Activated naive CD4-positive, alpha-beta T cell treated with Interleukin-2 at 50 U/mL for 16 hours (primary cell): Measurements from ENCODE around the gene ANKS1B.

ENCODE experiments used
- DNase-seq: peaks from one replicate; pipeline ENCODE4 v3.0.0-alpha.2; 2020

ANKS1B gene

GRCh38 chr12:99549651-99550050 is 435.1 kb downstream of the ANKS1B start:
- no peak for DNase-seq

- DNase-seq: no peak
Observed at GRCh38 chr12:99549196-99549595, 435.5 kb downstream of the ANKS1B start.

DNA sequence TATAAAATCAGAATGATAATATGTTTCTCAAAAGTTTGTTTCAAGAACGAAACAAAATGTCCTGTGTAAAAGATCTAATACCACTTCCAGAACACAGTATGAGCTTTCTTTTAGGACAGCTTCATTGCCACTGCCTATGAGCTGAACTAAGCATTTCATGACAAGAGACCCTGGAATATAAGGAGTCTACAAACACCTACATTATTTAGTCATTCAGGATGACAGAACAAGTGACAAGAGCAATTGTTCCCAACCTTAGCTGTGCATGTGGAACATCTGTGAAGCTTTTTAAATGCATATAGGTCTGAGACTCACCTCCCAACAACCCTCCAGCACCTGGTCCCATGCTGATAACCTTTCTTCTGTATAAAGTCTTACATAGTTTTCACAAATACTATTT is 440.3 kb downstream of the ANKS1B start:
- DNase-seq: no peak

GRCh38 chr12:99529966-99530365 is 454.8 kb downstream of the ANKS1B start:
- DNase-seq: no peak

- DNase-seq: no peak
Observed at GRCh38 chr12:99528478-99528877, 456.3 kb downstream of the ANKS1B start.

- DNase-seq: no peak
Observed at GRCh38 chr12:99523853-99524252, 460.9 kb downstream of the ANKS1B start.

DNA sequence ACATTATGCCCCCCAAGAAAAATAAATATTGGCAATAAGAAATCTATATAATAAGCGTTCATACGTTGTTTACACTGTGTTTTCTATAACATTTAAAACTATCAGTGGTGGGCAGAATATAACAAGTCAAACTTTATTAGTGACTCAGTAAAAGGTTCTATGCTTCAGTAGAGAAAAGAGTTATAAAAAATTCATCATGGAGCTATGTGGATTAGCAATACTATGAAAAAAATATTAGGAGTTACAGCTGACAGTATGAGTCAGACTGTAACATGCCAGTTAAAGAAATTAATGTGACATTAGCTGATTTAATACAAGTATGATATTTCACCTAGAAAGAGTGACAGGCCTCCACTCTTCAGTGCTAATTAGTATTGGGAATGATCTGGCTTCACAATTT is 462.3 kb downstream of the ANKS1B start:
- no peak for DNase-seq

DNA sequence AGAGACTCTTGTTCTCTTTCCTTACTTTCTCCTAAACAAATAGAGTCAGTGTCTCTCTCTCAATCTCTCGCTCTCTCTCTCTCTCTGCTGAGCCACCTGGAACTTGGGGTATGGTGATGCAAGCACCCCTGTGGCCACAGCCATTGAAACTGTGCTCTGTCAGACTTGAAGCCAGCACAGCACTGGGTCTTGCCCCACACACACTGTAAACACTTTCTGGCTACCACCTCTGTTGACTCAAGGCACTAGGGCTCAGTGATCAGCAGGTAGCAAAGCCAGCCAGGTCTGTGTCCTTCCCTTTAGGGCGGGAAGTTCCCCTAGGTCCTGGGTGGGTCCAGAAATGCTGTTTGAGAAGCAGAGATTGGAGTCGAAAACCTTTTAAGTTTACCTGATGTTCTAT is 463.1 kb downstream of the ANKS1B start:
- DNase-seq: no peak

- DNase-seq: no peak
Observed at GRCh38 chr12:99513066-99513465, 471.7 kb downstream of the ANKS1B start.

- no peak for DNase-seq
Observed at GRCh38 chr12:99505805-99506204, 478.9 kb downstream of the ANKS1B start.

- DNase-seq: no peak
Observed at GRCh38 chr12:99498756-99499155, 486.0 kb downstream of the ANKS1B start.

- DNase-seq: no peak
Observed at GRCh38 chr12:99495799-99496198, 488.9 kb downstream of the ANKS1B start.

GRCh38 chr12:99493197-99493596 is 491.5 kb downstream of the ANKS1B start:
- DNase-seq: no peak

DNA sequence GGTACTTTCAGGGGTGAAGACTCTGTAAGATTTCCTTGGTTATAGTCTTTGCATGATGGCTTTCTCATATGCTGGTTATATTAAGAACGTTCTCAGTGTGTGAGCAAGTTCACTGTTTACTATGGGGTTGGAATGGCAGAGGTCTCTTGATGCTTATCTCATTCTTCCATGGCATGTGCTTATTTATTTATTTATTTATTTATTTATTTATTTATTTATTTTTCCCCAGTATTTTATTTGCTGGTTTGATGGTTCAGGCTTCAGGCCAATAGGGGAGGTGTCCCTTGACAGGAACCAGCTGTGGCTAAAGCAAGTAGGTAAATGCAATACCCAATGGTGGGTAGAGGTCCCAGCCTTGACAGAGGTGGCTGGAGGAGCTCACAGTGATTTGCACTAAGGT is 498.5 kb downstream of the ANKS1B start:
- no peak for DNase-seq

- no peak for DNase-seq
Observed at GRCh38 chr12:99479149-99479548, 505.6 kb downstream of the ANKS1B start.

DNA sequence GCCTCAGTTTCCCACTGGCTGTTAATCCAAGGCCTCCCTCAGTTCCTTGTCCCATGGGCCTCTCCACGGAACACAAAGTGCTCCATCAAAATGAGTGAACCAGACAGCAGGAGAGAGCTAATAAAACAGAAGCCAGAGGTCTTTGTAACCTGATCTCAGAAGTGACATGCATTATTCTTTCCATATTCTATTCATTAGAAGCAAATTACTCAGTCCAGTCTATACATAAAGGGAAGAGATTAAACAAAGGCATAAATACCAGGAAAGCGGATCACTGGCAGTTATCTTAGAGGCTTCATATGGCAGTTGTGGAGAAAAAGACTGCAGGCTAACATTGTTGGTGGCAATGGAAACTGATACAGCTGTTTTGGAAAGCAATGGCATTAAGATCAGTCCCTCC is 507.8 kb downstream of the ANKS1B start:
- no peak for DNase-seq

- no peak for DNase-seq
Observed at GRCh38 chr12:99455350-99456035, 529.2 kb downstream of the ANKS1B start.

DNA sequence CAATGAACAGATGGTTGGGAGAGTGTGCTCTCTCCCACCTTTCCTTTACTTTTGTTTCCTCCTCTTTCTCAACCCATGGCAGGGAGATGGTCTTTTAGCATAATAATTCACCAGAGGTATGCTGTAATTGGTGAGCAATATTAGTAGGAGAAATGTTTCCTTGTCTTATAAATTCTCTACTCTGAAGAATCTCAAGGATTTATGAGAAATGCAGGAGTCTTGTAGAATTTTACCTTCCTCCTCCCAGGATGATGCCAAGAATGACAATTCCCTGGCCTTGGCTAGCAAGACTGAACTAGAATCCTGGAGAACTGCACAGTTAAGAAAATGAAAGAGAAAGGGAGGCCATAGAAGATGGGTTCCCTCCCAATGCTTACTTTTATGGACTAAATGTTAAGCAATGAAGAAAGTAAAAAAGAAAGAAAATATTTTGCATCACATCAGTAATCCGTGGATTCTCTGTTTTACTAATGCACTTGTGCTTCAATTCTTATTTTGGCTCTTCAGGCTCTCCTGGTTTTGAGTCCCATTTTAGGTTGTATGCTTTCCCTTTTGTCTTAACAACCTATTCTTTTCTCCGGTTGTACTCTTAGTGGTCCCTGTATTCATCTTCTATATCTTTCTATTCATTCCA is 530.1 kb downstream of the ANKS1B start:
- no peak for DNase-seq

DNA sequence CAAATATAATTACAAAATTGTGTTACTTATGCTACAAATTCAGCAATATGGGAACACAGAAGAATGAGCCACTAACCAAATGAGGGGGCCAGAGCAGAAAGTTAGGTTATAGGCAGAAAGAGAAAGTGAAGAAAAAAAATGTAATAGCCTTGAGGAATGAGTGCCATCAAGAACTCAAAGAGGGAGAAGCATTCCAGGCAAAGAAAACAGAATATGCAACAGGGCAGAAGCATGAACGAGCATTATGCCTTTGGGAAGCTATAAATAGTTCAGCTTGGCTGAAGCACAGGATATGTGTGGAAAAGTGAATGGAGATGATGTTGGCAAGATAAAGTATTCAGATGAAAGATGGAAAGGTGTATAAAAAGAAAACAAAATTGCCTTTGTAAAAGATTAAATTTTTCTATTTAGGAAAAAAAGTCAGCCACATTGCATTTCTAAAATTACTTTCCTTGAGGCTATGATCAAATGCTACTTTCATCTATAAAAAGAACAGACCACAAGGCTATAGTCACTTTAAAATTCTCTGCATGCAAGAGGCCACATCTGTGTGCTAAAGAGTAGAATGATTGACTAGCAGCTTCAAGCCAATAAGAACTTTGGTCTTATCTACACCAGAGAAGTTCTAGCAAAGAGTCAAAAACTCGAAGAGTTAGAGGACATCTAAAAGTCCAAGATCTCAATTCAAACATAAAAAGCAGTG is 530.7 kb downstream of the ANKS1B start:
- no peak for DNase-seq

DNA sequence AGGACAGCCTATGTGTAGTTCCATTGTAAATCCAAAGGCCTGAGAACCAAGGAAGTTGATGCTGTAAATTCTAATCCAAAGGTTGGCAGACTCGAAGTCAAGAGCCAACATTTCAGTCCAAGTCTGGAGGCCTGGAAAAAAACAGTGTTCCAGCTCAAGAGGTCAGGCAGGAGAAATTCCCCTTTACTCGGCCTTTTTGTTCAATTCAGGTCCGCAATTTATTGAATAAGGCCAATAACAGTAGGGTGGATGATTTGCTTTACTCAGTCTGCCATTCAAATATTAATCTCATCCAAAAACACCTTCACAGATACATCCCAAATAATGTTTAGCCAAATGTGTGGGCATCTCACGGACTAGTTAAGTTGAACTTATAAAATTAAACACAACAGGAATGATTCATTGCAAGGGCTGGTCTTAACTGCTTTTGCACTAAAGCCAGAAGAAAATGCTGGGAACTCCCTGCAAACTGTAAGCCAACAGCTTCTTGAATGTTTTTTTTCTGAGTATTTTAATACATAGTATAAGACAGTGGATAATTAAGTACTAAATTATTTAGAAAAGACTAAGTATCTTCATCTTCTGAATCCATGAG is 534.6 kb downstream of the ANKS1B start:
- DNase-seq: no peak

- no peak for DNase-seq
Observed at GRCh38 chr12:99444859-99445316, 539.8 kb downstream of the ANKS1B start.

DNA sequence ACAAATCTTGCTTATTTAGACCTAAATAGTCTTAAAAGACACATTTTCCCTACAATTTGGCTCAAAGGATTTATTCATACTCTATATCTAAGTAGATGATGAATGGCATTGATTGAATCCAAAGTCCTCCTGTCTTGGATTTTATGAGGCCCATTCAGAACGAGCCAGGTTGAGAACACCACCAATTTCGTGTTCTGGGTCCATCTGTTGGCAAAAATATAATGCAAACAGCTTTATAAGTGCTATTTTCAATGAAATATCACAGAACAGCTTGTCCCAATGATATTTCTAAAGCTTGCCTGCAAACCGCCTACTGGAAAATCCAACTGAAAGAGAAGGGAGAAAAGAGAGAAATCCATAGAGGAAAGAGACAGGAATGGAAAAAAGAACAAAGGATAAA is 542.0 kb downstream of the ANKS1B start:
- DNase-seq: no peak

GRCh38 chr12:99439399-99439798 is 545.3 kb downstream of the ANKS1B start:
- no peak for DNase-seq

DNA sequence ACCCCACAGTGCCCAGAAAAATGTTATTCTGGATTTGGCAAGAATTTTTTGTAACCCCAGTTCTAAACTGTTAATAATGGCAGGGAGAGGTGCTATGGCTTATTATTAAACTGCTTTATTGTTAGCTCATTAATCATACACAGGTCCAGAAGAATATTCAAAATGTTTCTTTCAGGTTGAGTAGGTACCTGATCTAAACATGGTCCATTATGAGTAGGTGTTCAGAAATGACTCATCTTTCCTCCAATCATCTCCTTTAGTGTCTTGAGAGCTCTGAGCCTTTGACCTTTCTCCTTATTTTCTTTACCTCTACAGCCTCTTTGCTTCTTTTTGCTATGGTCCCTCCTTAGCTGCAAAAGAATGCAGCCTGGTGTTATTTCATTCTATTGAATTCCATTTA is 548.2 kb downstream of the ANKS1B start:
- no peak for DNase-seq
